B cell (primary cell): Measurements from ENCODE around the gene IPO11.

Experiments
- CTCF ChIP-seq: fragments of 200-600 bp; IDR thresholded peaks from one replicate; pipeline ENCODE4 v1.8.0; 2022; ENCODE audit warnings: antibody characterized with exemption, mild to moderate bottlenecking
- EZH2 ChIP-seq: IDR thresholded peaks from 2 replicates; pipeline ENCODE4 v1.6.1; 2012; ENCODE audit warnings: borderline replicate concordance, low read depth, mild to moderate bottlenecking, moderate library complexity, low read length; ENCODE audit not compliant: insufficient read depth, poor library complexity, severe bottlenecking

GRCh38 chr5:62626534-62626933 is 214.0 kb downstream of the IPO11 start:
- no peak for TF ChIP-seq CTCF
- no peak for TF ChIP-seq EZH2
